Sciatic nerve (tissue), 2 donors: Measurements from ENCODE around the gene COPZ1. TPM values are rescaled to one million over a fixed set of nuclear protein-coding genes. Genes with fewer than 3 reads are reported as not detected.

Experiments
- ATAC-seq: fragments of 200-7000 bp; cut with Tn5 transposase; one replicate; pipeline ENCODE4 v1.9.1; 2020; ENCODE audit warnings: mild to moderate bottlenecking, moderate library complexity
- DNase-seq: peaks from one replicate; pipeline ENCODE4 v3.0.0-alpha.2; 2020; ENCODE audit warnings: low spot score
- intact Hi-C: fragments of 100-400 bp; cut with DNase I; formaldehyde crosslinking; loops from one replicate; pipeline ENCODE4 v1.14.2; 2022
- total RNA-seq: library from RNA; stranded (reverse); fragmentation: NEBNext Ultra II Directional; extraction: Animal tissue kit (Norgen Biotek cat#: 25700); gene quantifications from one replicate; pipeline ENCODE4 v1.2.1, GENCODE V29; 2021
- donor health status: DM: no; HTN: no; CAD: no.
- donor health status: DM: no; HTN: no; CAD: no.

COPZ1 gene
- total RNA-seq, 1 donor from 2014 or later, result 72.5 TPM

DNA sequence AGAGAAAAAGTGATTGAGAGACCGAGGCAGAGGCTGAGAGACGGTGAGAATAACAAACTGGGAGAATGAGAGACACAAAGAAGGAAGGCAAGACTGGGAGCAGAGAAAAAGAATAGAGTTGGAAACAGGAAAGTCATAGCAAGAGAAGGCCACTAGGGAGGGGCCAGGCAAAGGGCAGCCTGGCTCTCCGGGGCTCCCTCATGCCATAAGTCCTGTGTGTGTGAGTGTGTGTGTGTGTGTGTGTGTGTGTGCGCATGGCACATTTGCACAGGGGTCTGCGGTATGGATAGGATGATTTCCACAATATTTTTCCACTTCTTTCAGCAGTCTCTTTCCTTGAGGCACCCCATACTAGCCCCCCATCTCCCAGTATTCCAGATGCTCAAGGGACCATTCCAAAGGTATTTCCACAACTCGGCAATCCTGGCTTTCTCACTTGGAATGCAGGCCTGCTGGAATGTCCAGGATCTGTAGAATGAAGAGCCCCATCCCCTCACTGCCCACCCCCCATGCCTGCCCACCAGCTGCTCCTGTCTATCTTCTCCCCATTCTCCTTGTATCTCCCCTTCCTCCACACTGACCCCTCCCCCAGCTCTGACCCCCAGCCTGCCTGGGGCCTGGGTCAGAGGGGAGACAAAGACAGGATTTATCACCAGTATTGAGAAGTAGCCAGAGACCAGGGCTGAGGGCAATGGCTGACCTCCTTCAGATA is 30.3 kb downstream of the COPZ1 start:
- no peak for DNase-seq
- intact Hi-C loops, result no loop called here

DNA sequence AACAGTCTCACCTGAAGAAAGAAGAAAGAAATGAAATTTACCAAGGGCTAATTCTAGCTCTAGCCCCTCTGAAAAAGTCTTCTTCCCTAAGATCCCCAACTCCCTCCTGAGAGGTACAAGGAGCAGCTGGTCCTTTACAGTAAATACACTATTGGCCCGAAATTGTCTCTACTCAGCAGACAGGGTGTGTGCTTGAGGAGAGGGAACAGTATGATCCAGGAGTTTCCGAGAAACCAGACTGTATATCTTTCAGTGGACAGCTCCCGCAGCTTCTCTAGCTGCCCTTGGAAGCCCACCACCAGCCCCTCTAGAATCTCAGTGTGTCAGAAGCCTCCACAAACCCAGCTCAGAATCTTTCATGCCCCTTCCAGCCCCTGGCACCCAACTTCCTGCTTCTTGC is 31.3 kb downstream of the COPZ1 start:
- intact Hi-C loops, result no loop called here
- DNase-seq (no peak), ATAC-seq (no peak)

More for the DNA sequence above, 30.3 kb downstream of the COPZ1 start:
- ATAC-seq, result no peak

DNA sequence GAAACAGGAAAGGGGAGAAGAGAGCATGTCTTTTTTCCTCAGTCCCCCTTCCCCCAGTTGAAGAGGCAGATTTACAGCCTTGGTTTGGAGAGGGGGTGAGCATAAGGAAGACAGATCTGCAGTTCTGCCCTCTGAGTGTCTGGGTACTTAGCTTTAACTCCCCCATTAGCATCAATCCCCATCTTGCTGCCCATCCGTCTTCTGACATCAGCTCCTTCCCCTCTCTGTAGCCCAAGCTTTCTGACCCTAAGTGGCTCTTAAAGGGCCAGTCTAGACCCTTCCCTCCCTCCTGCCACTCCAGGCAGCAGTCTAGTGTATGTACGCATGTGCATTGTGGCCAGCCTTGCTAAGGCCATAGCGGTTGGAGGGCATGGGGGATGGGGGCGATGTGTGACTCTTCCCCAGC is 32.0 kb downstream of the COPZ1 start:
- no peak for DNase-seq
- intact Hi-C loops, result no loop called here
- ATAC-seq, result no peak

GRCh38 chr12:54357506-54358190 is 32.7 kb downstream of the COPZ1 start:
- DNase-seq, result no peak
- intact Hi-C loops, result no loop called here
- no peak for ATAC-seq

DNA sequence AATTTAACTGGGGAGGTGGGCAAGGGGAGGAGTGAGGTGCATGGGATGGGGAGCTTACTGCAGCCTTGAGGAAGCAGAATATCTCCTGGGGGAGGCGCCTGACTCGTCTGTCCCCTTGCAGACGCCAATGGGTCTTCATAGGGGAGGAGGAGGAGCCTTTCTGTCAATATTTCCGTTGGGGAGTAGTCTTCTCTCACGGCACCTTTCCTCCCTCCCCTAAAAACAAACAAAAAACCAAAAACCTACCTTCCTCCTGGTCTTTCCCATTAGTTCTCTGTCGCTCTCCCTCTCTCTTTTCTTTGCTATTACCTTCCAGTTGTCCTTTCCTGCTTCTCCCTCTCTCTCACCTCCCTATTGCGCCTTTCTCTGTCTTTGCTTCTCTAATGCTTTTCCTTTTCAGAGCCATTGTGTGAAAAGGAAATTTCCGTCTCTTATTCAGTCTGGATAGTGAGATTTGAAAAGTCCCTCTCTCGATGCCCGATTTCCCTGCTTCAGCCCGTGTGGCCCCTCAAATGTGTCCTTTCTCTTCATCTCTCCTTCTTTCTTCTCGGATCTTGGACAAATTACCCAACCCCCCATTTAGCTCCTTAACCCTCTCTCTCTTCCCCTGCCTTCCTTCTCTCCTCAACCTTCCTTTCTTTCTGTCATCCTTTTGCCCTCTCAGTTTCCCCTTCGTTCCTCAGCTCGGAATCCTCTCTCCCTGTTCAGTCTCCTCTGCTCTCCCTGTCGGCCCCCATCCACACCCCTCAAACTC is 33.4 kb downstream of the COPZ1 start:
- intact Hi-C loops, result no loop called here
- no peak for ATAC-seq
- DNase-seq, result no peak

DNA sequence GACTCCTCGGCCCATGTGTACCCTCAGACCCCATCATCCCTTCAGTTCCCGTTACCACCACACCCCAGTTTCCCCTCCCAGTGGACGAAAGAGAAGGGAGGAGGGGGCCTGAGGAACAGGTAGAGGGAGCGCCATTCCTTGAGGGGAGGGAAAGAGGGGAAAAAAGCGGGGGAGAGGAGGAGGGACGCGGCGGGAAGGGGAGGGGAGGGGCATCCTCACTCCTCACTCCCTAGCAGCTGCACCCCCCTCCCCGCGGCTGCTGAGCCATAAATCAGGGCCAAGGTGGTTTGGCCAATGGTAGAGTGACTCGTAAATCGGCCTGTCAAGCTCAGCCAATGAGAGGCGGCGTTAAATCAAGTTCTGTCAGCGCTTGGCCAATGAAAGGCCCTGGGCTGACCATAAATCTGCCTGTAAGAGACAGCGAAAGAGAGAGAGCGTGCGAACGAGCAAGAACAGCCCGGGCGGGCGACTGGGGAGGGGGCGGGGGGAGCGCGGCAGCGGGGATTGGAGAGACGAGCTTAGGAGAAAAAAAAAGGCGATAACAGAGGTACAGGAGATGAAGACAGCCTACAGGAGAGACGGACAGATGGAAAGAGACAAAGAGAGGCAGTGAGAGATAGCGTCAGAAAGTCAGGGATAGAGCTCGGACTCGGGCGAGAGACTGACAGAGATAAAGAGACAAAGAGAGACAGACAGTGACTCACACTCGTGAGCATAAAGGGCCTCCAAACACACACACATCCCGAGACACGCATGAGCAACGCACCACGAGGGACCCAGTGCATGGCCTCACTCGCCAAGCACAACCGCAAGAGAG is 34.2 kb downstream of the COPZ1 start:
- peak; percentile 97 for DNase-seq
- peak; percentile 96 for ATAC-seq
- intact Hi-C loops, result no loop called here

DNA sequence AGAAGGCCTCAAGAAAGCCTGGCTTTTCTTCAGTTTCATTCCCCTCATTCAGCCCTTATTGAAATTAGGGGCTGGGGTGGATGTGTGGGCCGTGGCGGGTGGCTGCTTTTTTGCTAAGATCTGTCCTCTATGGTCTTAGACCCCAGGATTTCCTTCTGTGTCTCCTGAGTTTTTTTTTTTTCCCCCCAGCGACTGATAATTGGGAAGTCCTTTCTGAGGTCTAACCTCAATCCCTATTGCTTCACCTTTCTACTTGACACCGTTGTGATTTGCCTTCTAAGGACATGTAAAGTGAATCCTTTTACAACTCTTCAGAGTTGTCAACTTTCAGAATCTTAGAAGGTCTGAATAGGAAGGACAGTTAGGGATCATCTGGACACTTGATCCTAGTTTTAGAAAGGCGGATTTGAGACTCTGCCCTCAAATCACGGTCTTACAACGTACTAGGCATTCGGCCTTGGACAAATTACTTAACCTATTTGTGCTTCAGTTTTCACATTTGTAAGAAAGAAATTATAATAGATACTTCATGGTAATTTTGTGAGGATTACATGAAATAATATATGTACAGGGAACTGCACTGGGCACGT is 34.9 kb downstream of the COPZ1 start:
- ATAC-seq, result no peak
- DNase-seq, result no peak
- intact Hi-C loops, result loop anchor here (5.0 kb wide), 1 partner anchor 138 kb away; no protein-coding TSS in a partner anchor

DNA sequence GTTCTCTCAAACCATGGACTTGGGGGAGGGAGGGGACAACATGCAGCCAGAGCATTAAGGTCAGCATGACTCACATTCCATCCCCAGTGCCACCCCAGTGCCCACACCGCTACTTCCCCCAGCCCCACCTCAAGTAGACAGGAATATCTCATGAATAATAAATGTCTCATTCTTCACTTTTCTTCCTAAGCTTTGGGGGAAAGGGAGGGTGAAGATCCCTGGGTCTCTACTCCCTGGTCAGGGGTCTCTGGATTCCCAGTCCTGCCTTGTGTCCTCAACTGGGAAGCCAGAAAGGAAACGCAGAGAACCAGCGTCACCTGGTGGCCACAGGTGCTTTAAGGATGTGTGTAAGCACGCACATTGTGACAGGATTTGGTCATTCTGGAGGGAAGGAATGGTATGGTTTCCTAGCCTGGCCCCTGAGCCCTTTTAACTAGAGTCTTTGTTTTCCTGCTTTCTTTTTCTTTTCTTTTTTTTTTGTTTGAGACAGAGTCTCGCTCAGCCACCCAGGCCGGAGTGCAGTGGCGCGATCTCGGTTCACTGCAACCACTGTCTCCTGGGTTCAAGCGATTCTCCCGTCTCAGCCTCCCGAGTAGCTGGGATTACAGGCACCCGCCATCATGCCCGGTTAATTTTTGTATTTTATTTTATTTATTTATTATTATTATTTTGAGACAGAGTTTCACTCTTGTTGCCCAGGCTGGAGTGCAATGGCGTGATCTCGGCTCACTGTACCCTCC is 36.0 kb downstream of the COPZ1 start:
- intact Hi-C loops, result loop anchor here (5.0 kb wide), 1 partner anchor 139 kb away; no protein-coding TSS in a partner anchor
- peak; percentile 88 for DNase-seq
- ATAC-seq, result no peak

DNA sequence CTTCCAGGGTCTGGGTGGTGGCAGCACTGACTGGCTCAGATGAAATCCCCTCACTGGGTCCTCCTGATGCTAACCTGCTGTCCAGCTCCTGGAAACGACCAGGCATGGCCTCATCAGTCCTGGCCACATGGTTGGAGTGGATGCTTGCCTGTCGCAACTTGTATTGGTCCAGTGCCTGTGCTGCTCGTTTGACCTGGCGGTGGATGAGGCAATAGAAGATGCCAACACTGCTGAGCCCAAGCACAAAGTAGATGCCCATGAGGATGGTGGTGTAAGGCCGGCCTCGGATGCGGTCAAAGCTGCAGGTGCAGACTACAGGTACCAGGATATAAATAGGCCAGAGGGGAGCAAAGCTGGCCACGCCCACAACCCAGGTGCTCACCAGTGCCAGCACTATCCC is 38.1 kb downstream of the COPZ1 start:
- intact Hi-C loops, result loop anchor here (5.0 kb wide), 1 partner anchor 141 kb away; no protein-coding TSS in a partner anchor
- DNase-seq (no peak), ATAC-seq (no peak)

DNA sequence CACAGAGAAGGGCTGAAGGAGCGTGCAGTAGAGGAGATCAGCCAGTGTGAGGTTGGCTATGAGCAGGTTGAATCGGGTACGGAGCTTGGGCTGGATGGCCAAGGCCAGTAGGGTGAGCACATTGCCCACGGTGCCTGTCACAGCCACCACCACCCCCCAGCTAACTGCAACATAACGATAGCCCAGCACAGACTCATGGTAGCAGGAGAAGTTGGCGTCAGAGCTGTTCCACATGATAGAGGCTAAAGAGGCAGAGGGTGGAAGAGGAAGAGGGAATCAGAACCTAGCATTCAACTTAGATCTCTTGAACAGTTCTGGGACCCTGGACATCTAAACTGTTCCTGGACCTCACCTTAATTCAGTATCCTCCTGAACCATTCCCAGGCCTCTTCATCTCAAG is 38.7 kb downstream of the COPZ1 start:
- intact Hi-C loops, result loop anchor here (5.0 kb wide), 1 partner anchor 141 kb away; no protein-coding TSS in a partner anchor
- no peak for ATAC-seq
- DNase-seq, result no peak

- ATAC-seq (no peak), DNase-seq (no peak)
- intact Hi-C loops, result loop anchor here (5.0 kb wide), 1 partner anchor 142 kb away; no protein-coding TSS in a partner anchor
Observed at GRCh38 chr12:54364413-54364812, 39.5 kb downstream of the COPZ1 start, which contains the start of gene GPR84. Gene GPR84, minus strand, starts transcription at chr12:54364486. Its CDS starts 635 bp downstream, at chr12:54363851.

DNA sequence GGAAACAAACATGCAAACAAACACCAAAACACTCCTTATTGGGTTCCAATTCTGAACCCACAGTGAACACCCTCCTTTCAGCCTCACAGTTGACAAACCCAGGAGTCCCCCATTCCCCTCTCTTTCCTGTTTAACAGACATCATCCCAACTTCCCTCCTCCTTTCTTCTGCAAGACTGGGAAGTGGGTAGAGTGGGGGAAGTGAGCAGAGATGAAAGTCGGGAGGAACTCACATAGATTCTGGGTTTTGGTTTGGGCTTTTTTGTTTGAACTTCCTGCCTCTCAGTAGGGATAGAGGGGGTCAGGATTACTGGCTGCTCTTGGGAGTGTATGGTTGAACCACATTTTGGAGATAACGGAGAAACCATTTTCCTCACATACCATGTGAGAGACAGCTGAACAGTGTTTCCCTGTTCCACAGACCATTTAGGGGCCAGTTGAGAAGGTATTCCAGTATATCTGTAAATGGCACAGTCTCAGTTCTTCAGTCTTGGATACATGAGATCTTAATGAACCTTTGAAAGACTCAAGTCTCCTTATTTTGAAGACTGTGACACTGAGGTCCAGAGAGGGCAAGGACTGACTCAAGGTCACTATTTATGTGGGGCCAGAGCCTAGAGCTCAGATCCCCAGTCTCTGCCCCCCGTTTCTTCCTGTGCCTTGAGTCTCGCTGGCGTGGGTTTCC is 43.2 kb downstream of the COPZ1 start:
- ATAC-seq (no peak), DNase-seq (no peak)
- intact Hi-C loops, result no loop called here

- DNase-seq (peak; percentile 96), ATAC-seq (peak; percentile 81)
- intact Hi-C loops, result no loop called here
Observed at GRCh38 chr12:54368709-54369596, 44.0 kb downstream of the COPZ1 start.

DNA sequence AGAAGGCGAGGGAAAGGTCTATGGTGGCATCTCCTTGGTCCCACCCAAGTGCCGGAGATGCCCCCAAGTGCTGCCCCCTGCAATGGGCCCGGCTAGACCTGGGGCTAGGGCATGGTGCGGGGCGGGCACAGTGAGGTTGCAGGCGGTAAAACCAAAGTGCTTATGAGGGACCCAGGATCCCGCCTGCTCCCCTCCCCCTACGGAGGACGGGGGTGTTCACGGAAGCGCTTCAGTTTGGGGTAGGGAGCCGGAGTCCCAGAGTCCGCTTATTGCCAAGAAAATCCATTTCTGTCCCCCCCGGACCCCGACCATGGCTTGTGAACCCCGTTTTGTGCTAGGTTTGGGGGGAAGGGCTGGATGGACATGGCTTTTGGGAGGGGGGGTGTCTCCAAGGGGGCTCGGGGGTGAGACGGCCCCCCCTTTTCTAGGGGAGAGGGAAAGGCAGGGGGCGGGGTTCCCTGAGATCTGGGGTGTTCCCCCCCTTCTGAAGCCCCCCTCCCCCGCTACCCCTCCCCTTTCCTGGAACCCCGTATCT is 44.7 kb downstream of the COPZ1 start:
- intact Hi-C loops, result no loop called here
- ATAC-seq (peak; percentile 42), DNase-seq (no peak)

DNA sequence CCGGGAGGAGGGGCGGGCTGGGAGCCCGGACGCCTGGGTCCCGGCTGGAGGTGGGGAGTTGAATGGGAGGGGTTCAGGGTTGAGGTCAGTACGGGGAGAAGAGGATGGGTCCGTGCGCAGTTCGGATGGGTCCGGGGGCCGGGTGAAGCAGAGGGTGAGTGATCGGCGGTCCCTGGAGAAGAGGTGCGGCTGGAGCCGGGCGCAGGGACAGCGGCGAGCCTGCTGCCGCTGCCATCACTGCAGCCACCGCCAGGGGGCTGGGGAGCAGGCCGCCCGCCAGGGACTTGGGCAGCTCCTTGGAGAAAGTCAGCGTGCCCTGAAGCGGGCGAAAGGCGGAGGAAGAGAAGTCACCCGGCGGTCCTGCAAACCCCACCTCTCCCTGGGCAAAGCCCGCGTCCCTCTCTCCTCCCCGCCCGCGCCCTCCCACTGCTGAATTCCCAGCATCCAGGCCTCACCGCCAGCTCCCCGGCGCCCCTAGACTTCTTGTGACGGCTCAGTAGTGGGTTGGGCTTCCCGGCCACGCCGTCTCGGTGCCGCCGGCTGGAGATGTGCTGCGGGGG is 45.3 kb downstream of the COPZ1 start:
- intact Hi-C loops, result no loop called here
- peak; percentile 75 for ATAC-seq
- DNase-seq, result peak; percentile 87
